ENCODE measurements around the gene OPCML.

Gene OPCML

DNA sequence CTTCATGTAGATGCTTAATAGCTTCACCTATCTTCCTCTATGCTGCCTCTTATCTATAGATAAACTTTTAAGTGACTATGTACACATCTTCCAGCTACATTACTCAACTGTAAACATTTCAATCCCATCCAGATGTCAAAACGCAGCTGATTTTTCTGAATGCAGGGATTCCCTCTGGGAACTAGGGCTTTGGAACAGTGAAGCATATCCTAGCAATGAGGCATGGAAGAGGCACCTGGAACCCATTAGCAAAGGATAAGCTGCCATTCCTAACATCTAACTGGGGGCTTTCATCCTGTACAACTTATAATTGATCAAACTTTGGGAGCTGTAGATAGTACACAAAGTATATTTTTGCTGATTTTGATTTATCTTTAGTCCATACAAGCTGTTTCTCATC, 40.8 kb upstream of the OPCML start:
- TF ChIP-seq, protein P1, sequence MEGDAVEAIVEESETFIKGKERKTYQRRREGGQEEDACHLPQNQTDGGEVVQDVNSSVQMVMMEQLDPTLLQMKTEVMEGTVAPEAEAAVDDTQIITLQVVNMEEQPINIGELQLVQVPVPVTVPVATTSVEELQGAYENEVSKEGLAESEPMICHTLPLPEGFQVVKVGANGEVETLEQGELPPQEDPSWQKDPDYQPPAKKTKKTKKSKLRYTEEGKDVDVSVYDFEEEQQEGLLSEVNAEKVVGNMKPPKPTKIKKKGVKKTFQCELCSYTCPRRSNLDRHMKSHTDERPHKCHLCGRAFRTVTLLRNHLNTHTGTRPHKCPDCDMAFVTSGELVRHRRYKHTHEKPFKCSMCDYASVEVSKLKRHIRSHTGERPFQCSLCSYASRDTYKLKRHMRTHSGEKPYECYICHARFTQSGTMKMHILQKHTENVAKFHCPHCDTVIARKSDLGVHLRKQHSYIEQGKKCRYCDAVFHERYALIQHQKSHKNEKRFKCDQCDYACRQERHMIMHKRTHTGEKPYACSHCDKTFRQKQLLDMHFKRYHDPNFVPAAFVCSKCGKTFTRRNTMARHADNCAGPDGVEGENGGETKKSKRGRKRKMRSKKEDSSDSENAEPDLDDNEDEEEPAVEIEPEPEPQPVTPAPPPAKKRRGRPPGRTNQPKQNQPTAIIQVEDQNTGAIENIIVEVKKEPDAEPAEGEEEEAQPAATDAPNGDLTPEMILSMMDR (IDR thresholded peaks at IDR 0.05; ENCODE audit: unreplicated experiment in 3 of 3), result no peak
- H3K4me3 Mint-ChIP-seq, result no peak overlapping the region
- H3K27ac Mint-ChIP-seq, result no peak overlapping the region
- peaks cover 21% of the 10 kb centered on the region for H3K27me3 Mint-ChIP-seq (ENCODE audit: low read depth)
- no peaks in the 10 kb centered on the region for H3K4me1 Mint-ChIP-seq
- H3K9me3 Mint-ChIP-seq, result peaks cover 3% of the 10 kb centered on the region
- no peaks in the 10 kb centered on the region for H3K36me3 Mint-ChIP-seq (ENCODE audit: low read depth)

GRCh38 chr11:133570376-133570775, 38.1 kb upstream of the OPCML start:
- no peaks in the 10 kb centered on the region for H3K4me1 Mint-ChIP-seq
- TF ChIP-seq, protein P1 (IDR thresholded peaks at IDR 0.05; ENCODE audit: unreplicated experiment in 3 of 3), result no peak
- H3K36me3 Mint-ChIP-seq (ENCODE audit: low read depth), result no peaks in the 10 kb centered on the region
- peaks cover 17% of the 10 kb centered on the region for H3K27me3 Mint-ChIP-seq (ENCODE audit: low read depth)
- no peaks in the 10 kb centered on the region for H3K9me3 Mint-ChIP-seq
- H3K4me3 Mint-ChIP-seq, result no peak overlapping the region
- H3K27ac Mint-ChIP-seq, result no peak overlapping the region

DNA sequence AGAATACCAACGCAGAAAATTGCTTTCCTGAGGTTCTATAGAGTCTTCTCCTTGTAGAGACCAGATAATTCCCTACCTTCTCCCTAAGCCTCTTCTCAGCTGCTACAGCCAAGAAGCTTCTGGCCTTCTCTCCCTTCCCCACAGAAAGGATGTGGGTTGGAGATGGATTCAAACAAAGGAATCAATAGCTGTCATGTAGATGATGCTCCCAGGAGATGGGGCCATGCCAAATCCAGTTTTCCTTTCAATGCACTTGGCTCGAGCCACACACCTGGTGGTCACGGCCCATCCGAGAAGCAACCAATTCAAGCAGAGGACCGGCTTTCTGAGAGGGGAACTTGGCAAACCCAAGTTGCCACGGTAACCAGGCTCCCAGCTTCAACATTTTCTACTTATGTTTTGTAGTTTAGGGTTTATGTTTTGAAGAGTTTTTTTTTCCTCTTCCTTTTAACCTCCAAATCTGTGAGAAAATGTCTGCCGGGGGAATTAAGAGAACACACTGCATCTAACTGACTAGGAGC, 31.3 kb upstream of the OPCML start:
- no peaks in the 10 kb centered on the region for H3K9me3 Mint-ChIP-seq
- H3K4me3 Mint-ChIP-seq, result no peak overlapping the region
- peaks cover 4% of the 10 kb centered on the region for H3K4me1 Mint-ChIP-seq
- H3K27me3 Mint-ChIP-seq (ENCODE audit: low read depth), result peaks cover 12% of the 10 kb centered on the region
- TF ChIP-seq, protein P1 (IDR thresholded peaks at IDR 0.05; ENCODE audit: unreplicated experiment in 3 of 3), result no peak
- H3K36me3 Mint-ChIP-seq (ENCODE audit: low read depth), result no peaks in the 10 kb centered on the region
- H3K27ac Mint-ChIP-seq, result no peak overlapping the region

DNA sequence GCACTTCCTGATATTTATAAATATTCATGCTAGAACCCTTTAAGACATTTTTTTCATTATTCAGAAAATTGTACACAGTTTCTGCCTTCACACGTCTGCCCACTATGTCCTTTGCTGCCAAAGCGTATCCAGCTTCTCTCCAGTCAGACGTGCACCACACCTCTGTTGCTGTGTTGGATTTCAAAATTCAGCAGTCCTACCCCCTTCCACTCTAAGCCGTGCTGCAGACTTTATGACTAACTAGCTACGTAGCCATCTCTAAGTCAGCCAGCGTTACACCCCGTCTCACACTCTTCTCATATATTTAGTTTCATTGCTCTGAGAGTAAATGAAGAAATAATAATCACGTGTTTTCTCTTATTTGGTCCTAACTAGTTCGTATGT, 28.2 kb upstream of the OPCML start:
- Mint-ChIP-seq H3K27me3 (ENCODE audit: low read depth) (peaks cover 8% of the 10 kb centered on the region), H3K36me3 (ENCODE audit: low read depth) (no peaks in the 10 kb centered on the region), H3K27ac (no peak overlapping the region), H3K4me1 (peaks cover 4% of the 10 kb centered on the region), H3K4me3 (no peak overlapping the region), H3K9me3 (no peaks in the 10 kb centered on the region)
- TF ChIP-seq, protein P1 (IDR thresholded peaks at IDR 0.05; ENCODE audit: unreplicated experiment in 3 of 3), result no peak

- H3K9me3 Mint-ChIP-seq, result no peaks in the 10 kb centered on the region
- H3K27me3 Mint-ChIP-seq (ENCODE audit: low read depth), result peaks cover 8% of the 10 kb centered on the region
- no peaks in the 10 kb centered on the region for H3K36me3 Mint-ChIP-seq (ENCODE audit: low read depth)
- peaks cover 4% of the 10 kb centered on the region for H3K4me1 Mint-ChIP-seq
- TF ChIP-seq, protein P1 (IDR thresholded peaks at IDR 0.05; ENCODE audit: unreplicated experiment in 3 of 3), result no peak
- no peak overlapping the region for H3K27ac Mint-ChIP-seq
- no peak overlapping the region for H3K4me3 Mint-ChIP-seq
Measured at GRCh38 chr11:133559833-133560471, 27.7 kb upstream of the OPCML start.

DNA sequence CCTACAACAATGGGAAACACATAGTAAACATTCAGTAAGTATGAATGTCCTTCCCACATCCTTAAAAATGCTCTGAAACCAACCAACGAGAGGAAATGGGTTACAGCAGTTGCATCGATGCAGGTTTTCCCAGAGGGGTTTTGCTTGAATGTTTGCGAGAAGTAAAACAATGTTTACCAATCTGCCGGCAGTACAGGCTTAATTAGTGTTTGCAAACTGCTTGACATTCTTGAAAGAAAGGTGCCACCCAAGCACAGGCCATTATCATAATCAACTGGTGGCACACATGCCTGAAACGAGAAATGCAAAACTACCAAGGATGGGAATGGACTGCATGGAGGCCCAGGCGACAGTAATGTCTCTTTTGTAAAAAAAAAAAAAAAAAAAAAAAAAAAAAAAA, 27.1 kb upstream of the OPCML start:
- TF ChIP-seq, protein P1 (IDR thresholded peaks at IDR 0.05; ENCODE audit: unreplicated experiment in 3 of 3), result no peak
- H3K36me3 Mint-ChIP-seq (ENCODE audit: low read depth), result no peaks in the 10 kb centered on the region
- H3K27me3 Mint-ChIP-seq (ENCODE audit: low read depth), result peaks cover 8% of the 10 kb centered on the region
- peaks cover 4% of the 10 kb centered on the region for H3K4me1 Mint-ChIP-seq
- H3K27ac Mint-ChIP-seq, result no peak overlapping the region
- H3K9me3 Mint-ChIP-seq, result no peaks in the 10 kb centered on the region
- no peak overlapping the region for H3K4me3 Mint-ChIP-seq
